Measurements from ENCODE around the gene GNAO1. TPM values are rescaled to one million over a fixed set of nuclear protein-coding genes. Genes with fewer than 3 reads are reported as not detected.

Gene GNAO1
- total RNA-seq, 1 experiment from 2014 or later, result not detected

DNA sequence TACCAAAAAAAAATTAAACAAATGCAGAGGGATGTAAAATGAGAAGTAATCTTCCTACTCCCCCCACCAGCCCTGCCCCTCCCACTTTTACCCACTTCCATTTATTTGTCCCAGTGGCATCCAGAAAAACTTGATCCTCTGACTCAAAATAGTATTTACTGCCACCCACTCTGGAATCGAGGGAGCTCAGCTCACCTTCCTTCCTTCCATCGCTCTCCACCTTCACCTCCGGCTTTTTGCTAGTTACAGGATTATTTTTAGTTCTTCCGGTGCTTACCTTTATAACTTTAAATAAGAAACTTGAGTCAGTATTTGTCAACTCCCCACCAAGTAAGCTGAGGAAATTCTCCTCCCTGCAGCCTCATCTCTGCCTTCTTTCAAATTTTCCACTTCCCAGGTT, 139.2 kb downstream of the GNAO1 start:
- Histone ChIP-seq H3K36me3 (ENCODE audit: insufficient read depth, low read length, poor library complexity, severe bottlenecking) (no peaks in the 10 kb centered on the region), H3K27ac (ENCODE audit: low read depth, low read length, poor library complexity, severe bottlenecking) (no peak overlapping the region), H3K4me3 (ENCODE audit: low read depth, low read length, poor library complexity, severe bottlenecking) (no peak overlapping the region), H3K9me3 (ENCODE audit: low read depth, low read length, poor library complexity, severe bottlenecking) (no peaks in the 10 kb centered on the region), H3K27me3 (replicated peaks; ENCODE audit: insufficient read depth, low read depth, low read length, poor library complexity) (no peaks in the 10 kb centered on the region), H3K4me1 (ENCODE audit: insufficient read depth, low read length, poor library complexity, severe bottlenecking) (no peaks in the 10 kb centered on the region)
- no TSS peak for BruUV-seq (replicated peaks)
- ChIA-PET CTCF (interaction anchor here (0.8 kb wide), 1 partner anchor 371 kb away, joined by 3 read pairs; no protein-coding TSS in a partner anchor), POLR2A (ENCODE audit: low non-redundant PET) (interaction anchor here (0.5 kb wide), 1 partner anchor 13 kb away, joined by 3 read pairs; no protein-coding TSS in a partner anchor)
- DNase-seq (ENCODE audit: low spot score), result no peak
- TF ChIP-seq, protein P1, sequence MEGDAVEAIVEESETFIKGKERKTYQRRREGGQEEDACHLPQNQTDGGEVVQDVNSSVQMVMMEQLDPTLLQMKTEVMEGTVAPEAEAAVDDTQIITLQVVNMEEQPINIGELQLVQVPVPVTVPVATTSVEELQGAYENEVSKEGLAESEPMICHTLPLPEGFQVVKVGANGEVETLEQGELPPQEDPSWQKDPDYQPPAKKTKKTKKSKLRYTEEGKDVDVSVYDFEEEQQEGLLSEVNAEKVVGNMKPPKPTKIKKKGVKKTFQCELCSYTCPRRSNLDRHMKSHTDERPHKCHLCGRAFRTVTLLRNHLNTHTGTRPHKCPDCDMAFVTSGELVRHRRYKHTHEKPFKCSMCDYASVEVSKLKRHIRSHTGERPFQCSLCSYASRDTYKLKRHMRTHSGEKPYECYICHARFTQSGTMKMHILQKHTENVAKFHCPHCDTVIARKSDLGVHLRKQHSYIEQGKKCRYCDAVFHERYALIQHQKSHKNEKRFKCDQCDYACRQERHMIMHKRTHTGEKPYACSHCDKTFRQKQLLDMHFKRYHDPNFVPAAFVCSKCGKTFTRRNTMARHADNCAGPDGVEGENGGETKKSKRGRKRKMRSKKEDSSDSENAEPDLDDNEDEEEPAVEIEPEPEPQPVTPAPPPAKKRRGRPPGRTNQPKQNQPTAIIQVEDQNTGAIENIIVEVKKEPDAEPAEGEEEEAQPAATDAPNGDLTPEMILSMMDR (conservative IDR thresholded peaks at IDR 0.05; ENCODE audit: low read depth, low read length), result no peak
- TF ChIP-seq EZH2 (IDR thresholded peaks at IDR 0.05; ENCODE audit: borderline replicate concordance, low read depth, low read length, poor library complexity, severe bottlenecking), result no peak
- intact Hi-C loops (cut with micrococcal nuclease; ENCODE audit: unreplicated experiment), result no loop called here

DNA sequence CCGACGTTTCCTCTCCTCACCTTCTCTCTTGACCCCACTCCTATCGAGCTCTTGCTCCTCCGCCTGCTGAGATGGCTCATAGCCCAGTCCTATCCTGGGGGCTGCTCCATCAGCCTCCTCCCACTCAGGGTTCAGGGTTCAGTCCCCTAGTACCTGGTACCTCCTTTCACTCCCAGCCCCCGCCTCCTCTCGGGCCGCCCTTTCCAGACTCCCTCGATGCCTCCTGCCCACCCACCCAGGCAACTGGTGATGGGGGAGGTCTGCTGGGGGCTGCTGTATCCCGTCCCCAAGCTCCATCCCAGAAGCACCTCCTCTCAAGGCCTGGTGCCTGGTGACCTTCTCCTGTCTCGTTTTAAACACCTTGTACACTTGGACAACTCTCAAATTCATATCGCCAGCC, 140.1 kb downstream of the GNAO1 start:
- intact Hi-C loops (cut with micrococcal nuclease; ENCODE audit: unreplicated experiment), result no loop called here
- Histone ChIP-seq H3K9me3 (ENCODE audit: low read depth, low read length, poor library complexity, severe bottlenecking) (no peaks in the 10 kb centered on the region), H3K27me3 (replicated peaks; ENCODE audit: insufficient read depth, low read depth, low read length, poor library complexity) (no peaks in the 10 kb centered on the region), H3K27ac (ENCODE audit: low read depth, low read length, poor library complexity, severe bottlenecking) (no peak overlapping the region), H3K4me3 (ENCODE audit: low read depth, low read length, poor library complexity, severe bottlenecking) (no peak overlapping the region), H3K36me3 (ENCODE audit: insufficient read depth, low read length, poor library complexity, severe bottlenecking) (no peaks in the 10 kb centered on the region), H3K4me1 (ENCODE audit: insufficient read depth, low read length, poor library complexity, severe bottlenecking) (no peaks in the 10 kb centered on the region)
- DNase-seq (ENCODE audit: low spot score), result no peak
- no TSS peak for BruUV-seq (replicated peaks)
- TF ChIP-seq, protein P1 (conservative IDR thresholded peaks at IDR 0.05; ENCODE audit: low read depth, low read length), result no peak
- TF ChIP-seq EZH2 (IDR thresholded peaks at IDR 0.05; ENCODE audit: borderline replicate concordance, low read depth, low read length, poor library complexity, severe bottlenecking), result no peak
- ChIA-PET POLR2A (ENCODE audit: low non-redundant PET) (no interaction called here), CTCF (no interaction called here)

- Histone ChIP-seq H3K36me3 (ENCODE audit: insufficient read depth, low read length, poor library complexity, severe bottlenecking) (no peaks in the 10 kb centered on the region), H3K4me1 (ENCODE audit: insufficient read depth, low read length, poor library complexity, severe bottlenecking) (no peaks in the 10 kb centered on the region), H3K9me3 (ENCODE audit: low read depth, low read length, poor library complexity, severe bottlenecking) (no peaks in the 10 kb centered on the region), H3K27ac (ENCODE audit: low read depth, low read length, poor library complexity, severe bottlenecking) (no peak overlapping the region), H3K27me3 (replicated peaks; ENCODE audit: insufficient read depth, low read depth, low read length, poor library complexity) (no peaks in the 10 kb centered on the region), H3K4me3 (ENCODE audit: low read depth, low read length, poor library complexity, severe bottlenecking) (no peak overlapping the region)
- no peak for TF ChIP-seq EZH2 (IDR thresholded peaks at IDR 0.05; ENCODE audit: borderline replicate concordance, low read depth, low read length, poor library complexity, severe bottlenecking)
- TF ChIP-seq, protein P1 (conservative IDR thresholded peaks at IDR 0.05; ENCODE audit: low read depth, low read length), result no peak
- intact Hi-C loops (cut with micrococcal nuclease; ENCODE audit: unreplicated experiment), result no loop called here
- ChIA-PET POLR2A (ENCODE audit: low non-redundant PET) (no interaction called here), CTCF (no interaction called here)
- no TSS peak for BruUV-seq (replicated peaks)
- no peak for DNase-seq (ENCODE audit: low spot score)
Measured at GRCh38 chr16:56331915-56332314, 140.6 kb downstream of the GNAO1 start.
